Endometrial microvascular endothelial cells (primary cell): ENCODE measurements around the gene TSNAXIP1. TPM values are rescaled to one million over a fixed set of nuclear protein-coding genes. Genes with fewer than 3 reads are reported as not detected.

Experiments
- in situ Hi-C: cut with HindIII; loops from 2 replicates; pipeline ENCODE4 v1.10.0; 2017; ENCODE audit warnings: low sequenced_read_pairs, low pct_unique_long_range_greater_than_20kb; ENCODE audit errors: inconsistent ontology term
- total RNA-seq: library from RNA; depleted of rRNA; stranded (reverse); fragments of >200 nt; gene quantifications from one replicate; pipeline ENCODE4 v1.2.3, GENCODE V29; 2015; ENCODE audit errors: inconsistent ontology term

Gene TSNAXIP1
- total RNA-seq, 1 donor from 2014 or later, result not detected

DNA sequence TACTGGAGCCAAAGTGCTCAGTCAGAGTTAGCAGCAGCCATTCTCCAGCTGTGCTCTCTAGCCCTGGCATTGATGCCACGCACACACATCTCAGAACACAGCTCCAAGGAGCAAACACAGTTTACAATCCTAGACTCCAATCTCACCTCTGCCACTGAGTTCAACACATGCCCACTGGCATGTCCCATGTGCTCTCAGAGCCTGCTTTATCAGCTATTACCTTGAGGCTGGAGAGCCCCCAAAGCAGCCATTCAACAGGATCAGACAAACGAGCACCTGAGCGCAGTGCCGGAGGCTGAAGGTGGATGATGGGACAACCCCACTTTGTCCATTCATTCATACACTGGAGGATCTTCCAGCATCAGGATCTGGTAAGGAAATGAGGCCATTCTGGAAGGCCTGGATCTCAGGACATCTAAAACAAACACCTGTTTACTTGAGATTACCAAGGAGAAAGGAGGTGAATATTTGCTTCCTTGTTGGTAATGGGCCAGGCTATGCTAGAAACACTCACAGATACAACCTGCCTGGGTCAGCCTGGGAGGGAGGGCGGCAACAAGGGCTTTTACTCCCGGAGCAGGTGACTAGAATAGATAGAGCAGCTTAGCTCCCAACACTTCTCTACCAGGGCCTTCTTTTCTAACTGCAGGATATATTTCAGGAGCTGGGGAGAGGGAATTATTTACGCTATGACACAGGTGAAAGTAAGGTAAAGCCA is 25.7 kb upstream of the TSNAXIP1 start:
- in situ Hi-C loops, result no loop called here

GRCh38 chr16:67781565-67781921 is 25.1 kb upstream of the TSNAXIP1 start:
- in situ Hi-C loops, result no loop called here

- in situ Hi-C loops, result no loop called here
Observed at GRCh38 chr16:67782567-67783352, 23.9 kb upstream of the TSNAXIP1 start.

- in situ Hi-C loops, result no loop called here
Observed at GRCh38 chr16:67783353-67783725, 23.4 kb upstream of the TSNAXIP1 start.

DNA sequence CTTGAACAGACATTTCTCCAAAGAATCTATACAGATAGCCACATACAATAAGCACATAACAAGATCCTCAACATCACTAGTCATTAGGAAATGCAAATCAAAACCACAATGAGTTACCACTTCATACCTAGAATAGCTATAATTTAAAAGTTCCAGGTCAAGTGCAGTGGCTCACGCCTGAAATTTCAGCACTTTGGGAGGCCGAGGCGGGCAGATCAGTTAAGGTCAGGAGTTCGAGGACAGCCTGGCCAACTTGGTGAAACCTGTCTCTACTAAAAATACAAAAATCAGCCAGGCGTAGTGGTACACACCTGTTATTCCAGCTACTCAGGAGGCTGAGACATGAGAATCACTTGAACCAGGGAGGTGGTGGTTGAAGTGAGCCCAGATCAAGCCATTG is 20.2 kb upstream of the TSNAXIP1 start:
- in situ Hi-C loops, result no loop called here

DNA sequence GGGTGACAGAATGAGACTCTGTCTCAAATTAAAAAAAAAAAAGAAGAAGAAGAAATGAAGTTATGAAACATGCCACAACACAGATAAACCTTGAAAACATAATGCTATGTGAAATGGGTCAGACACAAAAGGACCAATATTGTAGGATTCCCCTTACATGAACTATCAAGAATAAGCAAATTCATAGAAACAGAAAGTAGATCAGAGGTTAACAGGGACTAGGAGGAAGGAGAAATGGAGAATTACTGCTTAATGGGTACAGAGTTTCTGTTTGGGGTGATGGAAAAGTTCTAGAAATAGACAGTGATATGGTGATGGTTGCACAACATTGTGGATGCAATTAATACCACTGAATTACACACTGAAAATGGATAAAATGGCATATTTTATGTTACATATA is 16.6 kb upstream of the TSNAXIP1 start:
- in situ Hi-C loops, result no loop called here

DNA sequence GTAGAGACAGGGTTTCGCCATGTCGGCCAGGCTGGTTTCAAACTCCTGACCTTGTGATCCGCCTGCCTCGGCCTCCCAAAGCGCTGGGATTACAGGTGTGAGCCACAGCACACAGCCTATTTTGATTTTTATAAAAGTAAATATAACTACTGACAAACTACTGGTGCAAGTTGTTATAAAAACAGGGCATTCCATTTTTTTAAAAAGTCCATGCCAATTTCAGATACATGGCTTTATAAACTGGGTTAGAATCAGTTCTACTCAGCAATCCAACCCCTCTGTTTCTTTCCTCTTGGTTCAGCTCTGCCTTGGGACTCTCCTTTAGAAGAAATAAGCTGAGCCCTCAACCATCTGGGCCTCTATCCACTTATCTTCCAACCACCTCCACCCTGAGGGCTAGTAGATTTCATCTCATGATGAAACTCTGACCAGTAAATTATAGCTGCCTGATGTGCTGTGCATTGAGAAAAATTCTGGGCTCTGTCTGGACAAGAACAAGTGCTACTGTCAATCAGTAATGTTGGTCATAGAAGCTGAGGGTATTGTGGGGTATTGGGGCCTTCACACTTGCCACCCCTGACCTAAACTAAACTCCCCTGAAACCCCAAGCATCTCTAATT is 10.5 kb upstream of the TSNAXIP1 start:
- in situ Hi-C loops, result no loop called here

GRCh38 chr16:67800338-67800926 is 6.3 kb upstream of the TSNAXIP1 start:
- in situ Hi-C loops, result loop anchor here (25.0 kb wide), 1 partner anchor 113 kb away; no protein-coding TSS in a partner anchor

- in situ Hi-C loops, result loop anchor here (25.0 kb wide), 1 partner anchor 114 kb away; no protein-coding TSS in a partner anchor
Observed at GRCh38 chr16:67801241-67801640, 5.4 kb upstream of the TSNAXIP1 start.

GRCh38 chr16:67801883-67802282 is 4.8 kb upstream of the TSNAXIP1 start:
- in situ Hi-C loops, result loop anchor here (25.0 kb wide), 1 partner anchor 115 kb away; no protein-coding TSS in a partner anchor

GRCh38 chr16:67803894-67804293 is 2.8 kb upstream of the TSNAXIP1 start:
- in situ Hi-C loops, result loop anchor here (25.0 kb wide), 1 partner anchor 117 kb away; no protein-coding TSS in a partner anchor

DNA sequence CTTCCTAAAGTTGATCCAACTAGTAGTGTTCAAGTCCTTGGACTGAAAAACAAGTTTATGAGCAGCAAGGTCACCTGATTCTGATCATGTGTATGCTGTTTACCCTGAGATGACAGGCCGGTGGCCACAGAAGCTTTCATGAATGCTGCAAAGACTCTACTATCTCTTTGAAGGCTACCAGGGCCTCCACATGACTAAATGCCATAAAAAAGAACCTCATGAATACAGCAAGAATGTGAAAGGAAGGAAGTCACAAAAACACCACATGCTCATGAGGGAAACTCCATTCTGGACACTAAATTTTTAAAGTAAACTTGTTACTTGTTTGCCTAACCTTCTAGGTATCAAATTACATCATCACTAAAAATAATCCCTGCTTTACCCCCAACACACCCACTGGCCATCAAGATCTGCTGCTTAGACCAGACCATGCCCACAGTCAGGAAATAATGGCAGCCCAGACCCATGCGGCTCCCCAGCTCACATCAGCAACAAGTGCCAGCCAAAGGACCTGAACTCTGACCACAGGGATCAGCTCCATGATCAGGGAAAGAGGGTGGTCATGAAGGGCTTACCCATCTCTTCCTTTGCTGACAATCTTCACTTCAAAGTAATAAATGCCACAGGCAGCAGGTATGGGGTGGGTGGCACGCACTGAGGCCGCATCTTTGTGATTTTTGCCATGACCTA is 1.7 kb upstream of the TSNAXIP1 start:
- in situ Hi-C loops, result loop anchor here (25.0 kb wide), 1 partner anchor 118 kb away; no protein-coding TSS in a partner anchor

- in situ Hi-C loops, result loop anchor here (25.0 kb wide), 1 partner anchor 119 kb away; no protein-coding TSS in a partner anchor
Observed at GRCh38 chr16:67805718-67806427, 816 bp upstream of the TSNAXIP1 start.

- in situ Hi-C loops, result loop anchor here (25.0 kb wide), 1 partner anchor 120 kb away; no protein-coding TSS in a partner anchor
Observed at GRCh38 chr16:67807148-67807682, 526 bp downstream of the TSNAXIP1 start.

DNA sequence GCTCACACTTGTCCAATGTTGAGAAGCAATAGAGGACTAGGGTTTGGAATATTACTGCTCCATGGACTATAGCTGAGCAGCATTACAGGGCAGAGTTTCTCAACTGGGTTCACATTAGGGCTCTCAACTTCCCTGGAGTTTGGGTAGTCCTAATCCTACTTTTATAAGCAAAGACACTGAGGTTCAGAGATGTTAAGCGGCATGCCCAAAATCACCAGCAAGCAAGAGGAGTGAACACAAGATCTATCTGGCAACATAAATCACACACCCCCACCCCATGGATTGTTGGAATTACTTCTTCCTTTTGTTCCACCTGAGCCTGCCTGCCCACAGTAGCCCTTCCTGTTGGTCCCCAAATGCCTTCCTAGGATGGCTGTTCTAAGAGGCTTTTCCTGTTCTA is 5.2 kb downstream of the TSNAXIP1 start:
- in situ Hi-C loops, result loop anchor here (25.0 kb wide), 1 partner anchor 125 kb away; no protein-coding TSS in a partner anchor

GRCh38 chr16:67814567-67814966 is 7.9 kb downstream of the TSNAXIP1 start:
- in situ Hi-C loops, result loop anchor here (25.0 kb wide), 1 partner anchor 127 kb away; no protein-coding TSS in a partner anchor

- in situ Hi-C loops, result loop anchor here (25.0 kb wide), 1 partner anchor 133 kb away; no protein-coding TSS in a partner anchor
Observed at GRCh38 chr16:67820608-67821259, 14.0 kb downstream of the TSNAXIP1 start.
